H9 (cell line): ENCODE results near the gene TMEM80. TPM values are rescaled to one million over a fixed set of nuclear protein-coding genes. Genes with fewer than 3 reads are reported as not detected.

Source experiments
- DNase-seq: peaks from one replicate; pipeline ENCODE4 v3.0.0-alpha.2; 2017
- H2AFZ ChIP-seq: one replicate; pipeline ENCODE4 v1.6.1; 2013; ENCODE audit warnings: mild to moderate bottlenecking, low read length, control low read depth, moderate library complexity
- H2AK5ac ChIP-seq: 2 replicates; pipeline ENCODE4 v1.6.1; 2013; ENCODE audit warnings: low read length, control low read depth, mixed read lengths; ENCODE audit not compliant: insufficient read length
- H2BK120ac ChIP-seq: one replicate; pipeline ENCODE4 v1.6.1; 2013; ENCODE audit warnings: low read depth, mild to moderate bottlenecking, low read length, control low read depth, inconsistent platforms; ENCODE audit not compliant: poor library complexity, severe bottlenecking
- H2BK12ac ChIP-seq: 2 replicates; pipeline ENCODE4 v1.6.1; 2013; ENCODE audit warnings: low read length, control low read depth, mixed read lengths, low read depth; ENCODE audit not compliant: insufficient read length
- H2BK15ac ChIP-seq: 2 replicates; pipeline ENCODE4 v1.6.1; 2013; ENCODE audit warnings: low read depth, low read length, control low read depth
- H2BK20ac ChIP-seq: one replicate; pipeline ENCODE4 v1.6.1; 2013; ENCODE audit warnings: low read depth, mild to moderate bottlenecking, low read length, control low read depth, inconsistent platforms; ENCODE audit not compliant: poor library complexity, severe bottlenecking
- H2BK5ac ChIP-seq: 2 replicates; pipeline ENCODE4 v1.6.1; 2013; ENCODE audit warnings: low read length, control low read depth, mixed read lengths; ENCODE audit not compliant: insufficient read length
- H3K14ac ChIP-seq: 2 replicates; pipeline ENCODE4 v1.6.1; 2013; ENCODE audit warnings: low read length, control low read depth; ENCODE audit not compliant: insufficient read depth
- H3K18ac ChIP-seq: 2 replicates; pipeline ENCODE4 v1.6.1; 2013; ENCODE audit warnings: low read depth, mild to moderate bottlenecking, mixed read lengths, low read length, control low read depth; ENCODE audit not compliant: insufficient read length
- H3K23ac ChIP-seq: 2 replicates; pipeline ENCODE4 v1.6.1; 2013; ENCODE audit warnings: low read length, control low read depth, mixed read lengths, low read depth; ENCODE audit not compliant: insufficient read length
- H3K23me2 ChIP-seq: 2 replicates; pipeline ENCODE4 v1.6.1; 2013; ENCODE audit warnings: low read depth, mild to moderate bottlenecking, mixed read lengths, low read length, control low read depth; ENCODE audit not compliant: insufficient read length, poor library complexity, severe bottlenecking
- H3K27ac ChIP-seq: 2 replicates; pipeline ENCODE4 v1.5.1; 2013; ENCODE audit warnings: low read length, control low read depth, mixed read lengths, low read depth; ENCODE audit not compliant: insufficient read length
- H3K27me3 ChIP-seq: 2 replicates; pipeline ENCODE4 v1.6.1; 2013; ENCODE audit warnings: low read length, control low read depth, inconsistent platforms; ENCODE audit not compliant: insufficient read depth
- H3K4ac ChIP-seq: 2 replicates; pipeline ENCODE4 v1.6.1; 2013; ENCODE audit warnings: low read depth, mild to moderate bottlenecking, control low read depth, inconsistent platforms, low read length, moderate library complexity
- H3K4me1 ChIP-seq: 2 replicates; pipeline ENCODE4 v1.6.1; 2013; ENCODE audit warnings: low read length, control low read depth, inconsistent platforms; ENCODE audit not compliant: insufficient read depth
- H3K4me2 ChIP-seq: 2 replicates; pipeline ENCODE4 v1.6.1; 2013; ENCODE audit warnings: low read length, control low read depth, mixed read lengths; ENCODE audit not compliant: insufficient read length, insufficient read depth
- H3K56ac ChIP-seq: 2 replicates; pipeline ENCODE4 v1.6.1; 2013; ENCODE audit warnings: low read depth, mild to moderate bottlenecking, mixed read lengths, low read length, control low read depth; ENCODE audit not compliant: insufficient read length
- H3K79me1 ChIP-seq: 2 replicates; pipeline ENCODE4 v1.6.1; 2013; ENCODE audit warnings: low read depth, mild to moderate bottlenecking, moderate library complexity, low read length, control low read depth, inconsistent platforms; ENCODE audit not compliant: insufficient read depth, poor library complexity, severe bottlenecking
- H3K79me2 ChIP-seq: 2 replicates; pipeline ENCODE4 v1.6.1; 2013; ENCODE audit warnings: low read length, control low read depth, inconsistent platforms; ENCODE audit not compliant: insufficient read depth
- H3K9ac ChIP-seq: 2 replicates; pipeline ENCODE4 v1.6.1; 2013; ENCODE audit warnings: low read length, control low read depth, mixed read lengths; ENCODE audit not compliant: insufficient read length; ENCODE audit errors: extremely low read depth
- H3K9me3 ChIP-seq: one replicate; pipeline ENCODE4 v1.6.1; 2013; ENCODE audit warnings: low read depth, low read length, inconsistent platforms; ENCODE audit not compliant: control insufficient read depth
- H3T11ph ChIP-seq: one replicate; pipeline ENCODE4 v1.6.1; 2013; ENCODE audit warnings: mild to moderate bottlenecking, low read length, control low read depth, inconsistent platforms
- H4K20me1 ChIP-seq: one replicate; pipeline ENCODE4 v1.6.1; 2013; ENCODE audit not compliant: control insufficient read depth, insufficient read length, insufficient read depth
- H4K5ac ChIP-seq: 2 replicates; pipeline ENCODE4 v1.6.1; 2013; ENCODE audit warnings: low read depth, mild to moderate bottlenecking, mixed read lengths, low read length, control low read depth; ENCODE audit not compliant: insufficient read length
- H4K8ac ChIP-seq: replicated peaks from 2 replicates; pipeline ENCODE4 v1.6.1; 2013; ENCODE audit warnings: low read length, control low read depth, mixed read lengths, low read depth; ENCODE audit not compliant: insufficient read length
- H4K91ac ChIP-seq: 2 replicates; pipeline ENCODE4 v1.6.1; 2013; ENCODE audit warnings: low read depth, mild to moderate bottlenecking, moderate library complexity, mixed read lengths, low read length, control low read depth; ENCODE audit not compliant: insufficient read length
- H3K27ac Mint-ChIP-seq, 3 experiments: 2 replicates in 2 of 3; 3 replicates in 1 of 3; pipeline ENCODE4 v1.8.0; 2020 to 2021; ENCODE audit warnings: mixed read lengths in 3 of 3, mild to moderate bottlenecking in 1 of 3, moderate library complexity in 1 of 3
- H3K27me3 Mint-ChIP-seq: 2 replicates; pipeline ENCODE4 v1.8.0; 2021; ENCODE audit warnings: low read depth, mild to moderate bottlenecking, moderate library complexity, mixed read lengths
- H3K36me3 Mint-ChIP-seq, 3 experiments: 2 replicates in 2 of 3; 3 replicates in 1 of 3; pipeline ENCODE4 v1.8.0; 2020 to 2021; ENCODE audit warnings: low read depth in 3 of 3, mixed read lengths in 3 of 3; ENCODE audit not compliant: insufficient read depth in 1 of 3
- H3K4me1 Mint-ChIP-seq, 2 experiments: 2 replicates each; pipeline ENCODE4 v1.8.0; 2020; ENCODE audit warnings: mixed read lengths in 2 of 2
- H3K4me3 Mint-ChIP-seq, 2 experiments: 2 replicates in 1 of 2; 3 replicates in 1 of 2; pipeline ENCODE4 v1.8.0; 2020 to 2021; ENCODE audit warnings: mild to moderate bottlenecking in 2 of 2, mixed read lengths in 2 of 2, moderate library complexity in 1 of 2
- H3K9me3 Mint-ChIP-seq, 2 experiments: 2 replicates in 1 of 2; 3 replicates in 1 of 2; pipeline ENCODE4 v1.8.0; 2020; ENCODE audit warnings: mild to moderate bottlenecking in 2 of 2, mixed read lengths in 2 of 2, moderate library complexity in 1 of 2
- WGBS: extraction: QIAGEN DNeasy Blood & Tissue Kit; methylation state at CpG from one replicate; pipeline ENCODE4 v1.1.7; 2013; ENCODE audit warnings: missing lambda C conversion rate, low lambda C conversion rate, mixed read lengths; ENCODE audit not compliant: insufficient read length; ENCODE audit errors: extremely low coverage; 5-methylcytosine and 5-hydroxymethylcytosine counted together
- total RNA-seq: library from RNA; stranded (reverse); gene quantifications from 2 replicates; pipeline ENCODE4 v1.2.1, GENCODE V29; 2021
- TF ChIP-seq, protein P1 (sequence below): fragments of 200-600 bp; sonication (generic); conservative IDR thresholded peaks from 3 replicates; pipeline ENCODE4 v1.8.0; 2021; ENCODE audit warnings: antibody characterized with exemption, mild to moderate bottlenecking

Gene TMEM80
- total RNA-seq, 1 experiment from 2014 or later, result 23.6 TPM

DNA sequence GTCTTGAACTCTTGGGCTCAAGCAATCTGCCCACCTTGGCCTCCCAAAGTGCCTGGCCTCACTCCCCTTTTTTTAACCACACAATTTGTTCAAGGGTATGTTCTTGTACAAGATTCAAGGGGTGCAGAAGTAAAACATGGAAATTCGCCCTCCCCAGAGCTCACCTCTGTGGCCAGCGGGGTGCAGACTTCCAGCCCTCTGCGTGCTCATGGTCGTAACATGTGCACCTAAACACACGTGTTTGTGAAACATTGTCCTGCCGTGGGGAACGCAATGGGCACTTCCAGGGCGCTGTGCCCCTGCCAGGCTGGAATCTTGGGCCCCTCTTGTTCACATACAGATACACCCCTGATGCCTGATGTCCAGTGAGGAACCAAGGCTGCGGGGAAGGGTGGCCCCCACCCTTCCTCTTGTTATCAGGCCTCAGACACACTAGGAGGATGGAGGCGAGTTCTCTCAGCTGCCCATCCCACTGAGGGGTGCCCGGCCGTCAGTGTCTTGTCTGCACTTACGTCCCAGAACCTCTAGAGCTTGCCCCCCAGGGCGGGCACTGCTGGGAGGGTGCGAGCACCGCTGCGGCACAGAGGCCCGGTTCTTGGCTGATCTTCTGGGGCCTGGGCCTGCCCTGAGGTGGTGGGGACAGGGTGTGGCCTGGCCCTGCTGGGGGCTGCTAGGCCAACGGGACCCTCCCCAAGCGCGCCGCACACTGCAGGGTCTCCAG is 6.3 kb downstream of the TMEM80 start:
- Histone ChIP-seq H3K27me3 (no peaks in the 10 kb centered on the region), H2BK120ac (no peak overlapping the region), H3K4me1 (peaks cover 8% of the 10 kb centered on the region; the same call in 1 of the 2 replicates), H3K23me2 (peaks cover 3% of the 10 kb centered on the region), H2BK12ac (no peak overlapping the region), H4K91ac (no peak overlapping the region), H3K79me2 (no peaks in the 10 kb centered on the region), H3K4ac (no peak overlapping the region), H3K4me2 (no peak overlapping the region), H3K79me1 (no peaks in the 10 kb centered on the region), H3K14ac (no peak overlapping the region), H4K5ac (no peak overlapping the region), H3K23ac (no peak overlapping the region), H3K27ac (no peak overlapping the region), H3T11ph (no peak overlapping the region), H4K20me1 (no peaks in the 10 kb centered on the region), H2AFZ (no peak overlapping the region), H4K8ac (no peak overlapping the region), H2AK5ac (no peak overlapping the region), H3K18ac (no peak overlapping the region), H3K9ac (no peak overlapping the region), H3K9me3 (no peaks in the 10 kb centered on the region), H2BK15ac (no peak overlapping the region), H2BK20ac (no peak overlapping the region), H2BK5ac (no peak overlapping the region), H3K56ac (no peak overlapping the region)
- Mint-ChIP-seq H3K4me1 (peaks cover 15 to 25% of the 10 kb centered on the region in 2 experiments), H3K36me3 (peaks cover 2 to 12% (median 12%) of the 10 kb centered on the region in 3 experiments; a peak in 5 of 7 replicates), H3K27me3 (no peaks in the 10 kb centered on the region), H3K4me3 (no peak overlapping the region), H3K9me3 (no peaks in the 10 kb centered on the region), H3K27ac (no peak overlapping the region)
- DNase-seq, result no peak
- TF ChIP-seq, protein P1, sequence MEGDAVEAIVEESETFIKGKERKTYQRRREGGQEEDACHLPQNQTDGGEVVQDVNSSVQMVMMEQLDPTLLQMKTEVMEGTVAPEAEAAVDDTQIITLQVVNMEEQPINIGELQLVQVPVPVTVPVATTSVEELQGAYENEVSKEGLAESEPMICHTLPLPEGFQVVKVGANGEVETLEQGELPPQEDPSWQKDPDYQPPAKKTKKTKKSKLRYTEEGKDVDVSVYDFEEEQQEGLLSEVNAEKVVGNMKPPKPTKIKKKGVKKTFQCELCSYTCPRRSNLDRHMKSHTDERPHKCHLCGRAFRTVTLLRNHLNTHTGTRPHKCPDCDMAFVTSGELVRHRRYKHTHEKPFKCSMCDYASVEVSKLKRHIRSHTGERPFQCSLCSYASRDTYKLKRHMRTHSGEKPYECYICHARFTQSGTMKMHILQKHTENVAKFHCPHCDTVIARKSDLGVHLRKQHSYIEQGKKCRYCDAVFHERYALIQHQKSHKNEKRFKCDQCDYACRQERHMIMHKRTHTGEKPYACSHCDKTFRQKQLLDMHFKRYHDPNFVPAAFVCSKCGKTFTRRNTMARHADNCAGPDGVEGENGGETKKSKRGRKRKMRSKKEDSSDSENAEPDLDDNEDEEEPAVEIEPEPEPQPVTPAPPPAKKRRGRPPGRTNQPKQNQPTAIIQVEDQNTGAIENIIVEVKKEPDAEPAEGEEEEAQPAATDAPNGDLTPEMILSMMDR, result no peak
- no CpG with 5 or more reads among the region's 22 CpGs for WGBS
